Ishikawa (cell line): Measurements from ENCODE around the gene AHSG.

ENCODE experiments used
- CEBPB ChIP-seq: IDR thresholded peaks from 2 replicates; pipeline ENCODE4 v1.6.1; 2012
- CREB1 ChIP-seq: IDR thresholded peaks from 2 replicates; pipeline ENCODE4 v1.6.1; 2012; ENCODE audit warnings: low read depth
- EGR1 ChIP-seq: IDR thresholded peaks from 2 replicates; pipeline ENCODE4 v1.6.1; 2012
- EP300 ChIP-seq: IDR thresholded peaks from 2 replicates; pipeline ENCODE4 v1.6.1; 2012; ENCODE audit warnings: borderline replicate concordance
- FOXM1 ChIP-seq: IDR thresholded peaks from 2 replicates; pipeline ENCODE4 v1.6.1; 2012; ENCODE audit warnings: low read depth, borderline replicate concordance
- MAX ChIP-seq: IDR thresholded peaks from 2 replicates; pipeline ENCODE4 v1.6.1; 2012
- NFIC ChIP-seq: IDR thresholded peaks from 2 replicates; pipeline ENCODE4 v1.6.1; 2012
- RAD21 ChIP-seq: IDR thresholded peaks from 2 replicates; pipeline ENCODE4 v1.6.1; 2012; ENCODE audit warnings: low read depth
- REST ChIP-seq: IDR thresholded peaks from 2 replicates; pipeline ENCODE4 v1.6.1; 2012; ENCODE audit warnings: low read depth, mild to moderate bottlenecking
- TAF1 ChIP-seq: IDR thresholded peaks from 2 replicates; pipeline ENCODE4 v1.6.1; 2012; ENCODE audit warnings: low read depth, mild to moderate bottlenecking
- TCF12 ChIP-seq: IDR thresholded peaks from 2 replicates; pipeline ENCODE4 v1.6.1; 2012; ENCODE audit warnings: low read depth
- TEAD4 ChIP-seq: IDR thresholded peaks from 2 replicates; pipeline ENCODE4 v1.6.1; 2012
- USF1 ChIP-seq: IDR thresholded peaks from 2 replicates; pipeline ENCODE4 v1.6.1; 2012
- YY1 ChIP-seq: IDR thresholded peaks from 2 replicates; pipeline ENCODE4 v1.6.1; 2012; ENCODE audit warnings: low read depth
- ZBTB7A ChIP-seq: IDR thresholded peaks from 2 replicates; pipeline ENCODE4 v1.6.1; 2012; ENCODE audit warnings: low read depth

Gene AHSG

GRCh38 chr3:186600896-186601295 lies 12.0 kb upstream of the AHSG start:
- no peak for TF ChIP-seq TAF1
- no peak for TF ChIP-seq CREB1
- TF ChIP-seq USF1, result no peak
- TF ChIP-seq YY1, result no peak
- TF ChIP-seq TEAD4, result no peak
- TF ChIP-seq EGR1, result no peak
- no peak for TF ChIP-seq RAD21
- TF ChIP-seq EP300, result no peak
- no peak for TF ChIP-seq FOXM1
- TF ChIP-seq REST, result no peak
- TF ChIP-seq MAX, result no peak
- no peak for TF ChIP-seq NFIC
- no peak for TF ChIP-seq TCF12
- TF ChIP-seq ZBTB7A, result no peak
- TF ChIP-seq CEBPB, result no peak

GRCh38 chr3:186603159-186603558 lies 9.7 kb upstream of the AHSG start:
- TF ChIP-seq USF1, result no peak
- TF ChIP-seq YY1, result no peak
- no peak for TF ChIP-seq CREB1
- no peak for TF ChIP-seq TAF1
- TF ChIP-seq FOXM1, result no peak
- TF ChIP-seq CEBPB, result no peak
- TF ChIP-seq RAD21, result no peak

- TF ChIP-seq REST (no peak), USF1 (no peak), TEAD4 (no peak), CEBPB (no peak), TAF1 (no peak), EP300 (no peak), ZBTB7A (no peak), CREB1 (no peak), YY1 (no peak), EGR1 (no peak), RAD21 (no peak)
Observed at GRCh38 chr3:186605078-186605477, 7.8 kb upstream of the AHSG start.

- TF ChIP-seq EGR1 (no peak), FOXM1 (no peak), EP300 (no peak), CREB1 (no peak), NFIC (no peak), ZBTB7A (no peak), YY1 (no peak), MAX (no peak), TEAD4 (no peak), RAD21 (no peak), USF1 (no peak), REST (no peak), CEBPB (no peak), TAF1 (no peak), TCF12 (no peak)
Observed at GRCh38 chr3:186605561-186606545, 7.0 kb upstream of the AHSG start.
